K562 treated with DMSO at 1 percent for 24 hours (cell line): ENCODE data around the gene GCNA. TPM values are rescaled to one million over a fixed set of nuclear protein-coding genes. Genes with fewer than 3 reads are reported as not detected.

Experiments used
- total RNA-seq: library from RNA; unstranded; fragments of 300-600 nt; gene quantifications from 2 replicates; pipeline ENCODE4 v1.2.3, GENCODE V29; 2022; ENCODE audit warnings: low read depth; ENCODE audit not compliant: insufficient read depth

Gene GCNA
- total RNA-seq: 1.3 and 2.6 TPM in 2 replicates

GRCh38 chrX:71578253-71579135, at the start of gene GCNA:
GCNA (plus strand) TSS chrX:71578437; CDS start chrX:71580822, 2,385 bp downstream.

DNA sequence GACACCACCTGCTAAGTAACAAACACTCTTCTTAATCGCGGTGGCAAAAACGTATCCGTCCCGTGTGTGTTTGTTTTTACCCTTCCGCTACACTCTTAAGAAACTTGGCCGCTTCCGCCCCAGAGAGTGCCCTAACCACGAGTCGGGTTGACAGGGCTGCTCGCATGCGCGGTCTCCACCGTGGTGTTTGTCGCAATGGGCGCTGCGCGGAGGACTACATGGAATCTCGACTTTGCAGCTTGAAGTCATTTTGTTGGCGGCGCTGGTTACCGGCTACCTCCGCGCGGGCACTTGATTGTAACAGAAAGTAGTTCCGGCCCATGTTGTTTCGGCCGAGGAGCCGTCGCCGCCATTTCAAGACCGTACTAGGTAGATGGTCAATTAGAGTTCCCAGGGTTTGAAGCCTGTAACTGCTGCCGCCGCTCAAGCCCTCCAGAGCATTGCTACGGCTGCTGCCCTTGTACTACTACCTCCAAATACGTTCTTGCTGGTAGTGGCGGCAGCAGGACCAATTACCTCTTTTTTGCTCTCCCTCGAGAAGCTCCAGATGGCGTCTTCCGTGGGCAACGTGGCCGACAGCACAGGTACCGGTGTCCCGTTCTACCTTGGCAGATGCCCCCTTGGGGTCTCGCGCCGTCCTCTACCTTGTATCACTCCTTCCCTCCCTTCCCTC, 45.3 kb upstream of the GCNA start, which contains the start of gene OGT:
OGT (plus strand) TSS at position 352 of the 673 bp plus-strand sequence; CDS start at position 548, 196 bp downstream.

DNA sequence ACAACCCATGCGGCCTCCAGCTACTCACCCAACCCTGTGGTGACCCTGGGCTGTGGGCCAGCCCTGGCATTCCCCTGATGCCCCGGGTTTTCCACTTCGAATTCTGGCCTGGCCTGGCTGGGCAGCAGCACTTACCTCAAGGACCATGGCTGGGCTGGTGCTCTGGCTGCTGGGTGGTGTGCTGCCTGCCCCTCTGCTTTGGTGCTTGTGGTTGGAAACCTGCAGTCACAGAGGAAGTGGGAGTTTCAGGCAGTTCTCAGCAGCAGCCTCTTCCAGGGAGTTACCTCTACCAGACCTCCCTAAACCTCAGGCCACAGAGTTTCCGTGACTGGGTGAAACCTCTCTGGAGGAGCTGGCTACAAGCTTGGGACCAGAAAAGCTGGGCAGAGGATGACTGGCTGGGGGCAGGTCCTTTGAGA, 40.1 kb downstream of the GCNA start, which contains the start of gene CXCR3:
CXCR3 (minus strand) TSS at position 209 of the 419 bp plus-strand sequence; CDS start at position 147, 62 bp downstream.

Other genes with a start within 250 kb of the GCNA start
- gene TAF1, start 212.1 kb upstream of the GCNA start, total RNA-seq: 15.4 and 17.9 TPM in 2 replicates
- gene OGT, start 45.3 kb upstream of the GCNA start, total RNA-seq: 45.8 and 46.7 TPM in 2 replicates
- not detected in 2 replicates for gene CXCR3, start 40.1 kb downstream of the GCNA start, total RNA-seq
- gene CXorf49, start 139.8 kb downstream of the GCNA start, total RNA-seq: not detected in 2 replicates
- gene CXorf49B, start 184.9 kb downstream of the GCNA start, total RNA-seq: not detected in 2 replicates